Breast epithelium (tissue), 4 donors: ENCODE data around the gene CPN1. TPM values are rescaled to one million over a fixed set of nuclear protein-coding genes. Genes with fewer than 3 reads are reported as not detected.
"Not testable (repeated sequence)": the region's sequence is repeated elsewhere in the genome, so short reads cannot be mapped to it uniquely, and the experiment has no call there.

Experiments used
- DNase-seq, 2 donors: peaks; one replicate each; pipeline ENCODE4 v3.0.0-alpha.2; 2019; ENCODE audit warnings: low spot score in 2 of 2
- H3K27ac ChIP-seq, 2 donors: fragments of 200-600 bp; sonication (generic) in 1 of 2; one replicate each; pipeline ENCODE4 v1.5.1; 2016 to 2019; ENCODE audit warnings: mild to moderate bottlenecking in 1 of 2
- H3K27me3 ChIP-seq, 2 donors: fragments of 200-600 bp; sonication (generic) in 1 of 2; one replicate each; pipeline versions ENCODE4 v1.5.1 to v1.6.0; 2017 to 2019; ENCODE audit warnings: control low read depth in 1 of 2, mild to moderate bottlenecking in 1 of 2
- H3K36me3 ChIP-seq: fragments of 200-600 bp; one replicate; pipeline ENCODE4 v1.5.1; 2019
- H3K4me1 ChIP-seq, 2 donors: fragments of 200-600 bp; sonication (generic); one replicate each; pipeline ENCODE4 v1.5.1; 2016 to 2019; ENCODE audit warnings: control low read depth in 1 of 2
- H3K4me3 ChIP-seq, 3 donors: fragments of 200-600 bp; sonication (generic); 1 replicate in 2 of 3; 2 replicates in 1 of 3; pipeline ENCODE4 v1.5.1; 2016 to 2019; ENCODE audit warnings: mild to moderate bottlenecking in 3 of 3, moderate library complexity in 2 of 3
- H3K9me3 ChIP-seq, 2 donors: fragments of 200-600 bp; sonication (generic) in 1 of 2; one replicate each; pipeline ENCODE4 v1.5.1; 2016 to 2019; ENCODE audit warnings: control low read depth in 1 of 2
- CTCF ChIP-seq, 3 donors: fragments of 450-650 bp; IDR thresholded peaks; one replicate each; pipeline ENCODE4 v1.5.1; 2016 to 2017; ENCODE audit warnings: antibody characterized with exemption in 3 of 3, mild to moderate bottlenecking in 3 of 3, moderate library complexity in 3 of 3
- POLR2A ChIP-seq: fragments of 450-650 bp; IDR thresholded peaks from one replicate; pipeline ENCODE4 v1.6.1; 2016; ENCODE audit warnings: antibody characterized with exemption, mild to moderate bottlenecking, moderate library complexity
- POLR2AphosphoS5 ChIP-seq, 3 donors: sonication (generic); formaldehyde crosslinking; IDR thresholded peaks; one replicate each; pipeline ENCODE4 v1.6.1; 2017; ENCODE audit warnings: antibody characterized with exemption in 3 of 3
- intact Hi-C: fragments of 100-400 bp; cut with DNase I; formaldehyde crosslinking; loops from one replicate; pipeline ENCODE4 v1.15.1; 2023; ENCODE audit warnings: low total_unique reads
- total RNA-seq, 3 donors: library from RNA; depleted of rRNA; stranded (reverse); fragments of >200 nt; gene quantifications; one replicate each; pipeline ENCODE4 v1.1.0, GENCODE V29; 2016

The CPN1 gene
- total RNA-seq, 3 donors from 2014 or later = not detected

- peaks cover 0 to 30% of the 10 kb centered on the region in 2 donors for H3K9me3 ChIP-seq
- no peaks in the 10 kb centered on the region for H3K27me3 ChIP-seq
- H3K4me1 ChIP-seq = no peaks in the 10 kb centered on the region
- no peak overlapping the region for H3K4me3 ChIP-seq
- intact Hi-C loops = no loop called here
- TF ChIP-seq POLR2A (no peak), POLR2AphosphoS5 (IDR thresholded peaks at IDR 0.05) (no peak), CTCF (IDR thresholded peaks at IDR 0.05) (no peak)
- H3K27ac ChIP-seq = no peak overlapping the region
- no peak for DNase-seq
- H3K36me3 ChIP-seq = no peaks in the 10 kb centered on the region
Measured at GRCh38 chr10:100100651-100101184, 19.0 kb upstream of the CPN1 start.

- intact Hi-C loops = no loop called here
- Histone ChIP-seq H3K27me3 (no peaks in the 10 kb centered on the region), H3K4me3 (no peak overlapping the region), H3K4me1 (no peaks in the 10 kb centered on the region), H3K9me3 (no peaks in the 10 kb centered on the region), H3K36me3 (no peaks in the 10 kb centered on the region), H3K27ac (no peak overlapping the region)
- TF ChIP-seq CTCF (IDR thresholded peaks at IDR 0.05) (no peak), POLR2AphosphoS5 (IDR thresholded peaks at IDR 0.05) (no peak), POLR2A (no peak)
- no peak for DNase-seq
Measured at GRCh38 chr10:100089241-100089640, 7.6 kb upstream of the CPN1 start.

GRCh38 chr10:100086708-100087107, 5.0 kb upstream of the CPN1 start:
- H3K9me3 ChIP-seq, H3K27ac ChIP-seq, H3K4me1 ChIP-seq, H3K36me3 ChIP-seq, H3K4me3 ChIP-seq, H3K27me3 ChIP-seq, DNase-seq, intact Hi-C loops: not testable (repeated sequence)

GRCh38 chr10:100085596-100085995, 3.9 kb upstream of the CPN1 start:
- no peak for DNase-seq
- no peak overlapping the region for H3K27ac ChIP-seq
- no peak overlapping the region for H3K4me3 ChIP-seq
- no peaks in the 10 kb centered on the region for H3K9me3 ChIP-seq
- no peaks in the 10 kb centered on the region for H3K36me3 ChIP-seq
- intact Hi-C loops = no loop called here
- H3K4me1 ChIP-seq = no peaks in the 10 kb centered on the region
- no peak for TF ChIP-seq POLR2AphosphoS5 (IDR thresholded peaks at IDR 0.05)
- TF ChIP-seq POLR2A = no peak
- TF ChIP-seq CTCF (IDR thresholded peaks at IDR 0.05) = no peak
- peaks cover 0 to 5% of the 10 kb centered on the region in 2 donors for H3K27me3 ChIP-seq

- intact Hi-C loops = no loop called here
- H3K4me3 ChIP-seq = no peak overlapping the region
- DNase-seq = no peak
- H3K27ac ChIP-seq = no peak overlapping the region
- no peaks in the 10 kb centered on the region for H3K4me1 ChIP-seq
- H3K9me3 ChIP-seq = no peaks in the 10 kb centered on the region
- H3K36me3 ChIP-seq = no peaks in the 10 kb centered on the region
- TF ChIP-seq POLR2AphosphoS5 (IDR thresholded peaks at IDR 0.05) (no peak), POLR2A (no peak), CTCF (IDR thresholded peaks at IDR 0.05) (no peak)
- peaks cover 0 to 5% of the 10 kb centered on the region in 2 donors for H3K27me3 ChIP-seq
Measured at GRCh38 chr10:100083623-100084022, 2.0 kb upstream of the CPN1 start.

GRCh38 chr10:100082276-100082675, 607 bp upstream of the CPN1 start:
- H3K27ac ChIP-seq, H3K4me3 ChIP-seq, H3K9me3 ChIP-seq, intact Hi-C loops, H3K36me3 ChIP-seq, H3K4me1 ChIP-seq, DNase-seq, H3K27me3 ChIP-seq: not testable (repeated sequence)
